Endothelial cell of umbilical vein (primary cell): ENCODE results near the gene MYBBP1A. TPM values are rescaled to one million over a fixed set of nuclear protein-coding genes. Genes with fewer than 3 reads are reported as not detected.

Source experiments
- BruUV-seq: library from RNA; stranded (reverse); fragments of 400-500 nt; replicated peaks from 2 replicates; lab custom pipeline; 2021; lab: Mats Ljungman, UMichigan
- CTCF ChIA-PET: fragments of 300-600, 350-600 bp; sonication (Branson Sonifier 250); formaldehyde crosslinking; loops from one replicate; lab custom pipeline; 2021; ENCODE audit warnings: antibody characterized with exemption, inconsistent platforms; lab: Charles Lee
- POLR2A ChIA-PET: fragments of 300-600, 350-600 bp; sonication (Branson Sonifier 250); formaldehyde crosslinking; loops from one replicate; lab custom pipeline; 2021; ENCODE audit warnings: antibody characterized with exemption, inconsistent platforms; lab: Charles Lee
- DNase-seq: peaks from one replicate; pipeline ENCODE4 v3.0.0-alpha.2; 2011; ENCODE audit warnings: low read depth, low spot score
- FAIRE-seq: peaks from 2 replicates; lab custom pipeline; 2011; peaks lifted over from hg19 to GRCh38; lab: Jason Lieb, UNC
- H2AFZ ChIP-seq: 2 replicates; pipeline ENCODE4 v1.6.0; 2012; ENCODE audit warnings: low read depth, low read length, control low read depth, inconsistent platforms
- H3K27ac ChIP-seq: 2 replicates; pipeline ENCODE4 v1.5.1; 2011; ENCODE audit warnings: low read depth, mild to moderate bottlenecking, control low read depth, low read length, moderate library complexity; ENCODE audit not compliant: insufficient read depth
- H3K27me3 ChIP-seq, 2 experiments: 2 replicates each; pipeline versions ENCODE4 v1.6.0 to v1.6.1; 2011; ENCODE audit warnings: low read length in 2 of 2, mixed read lengths in 1 of 2; ENCODE audit not compliant: control insufficient read depth in 2 of 2, insufficient read depth in 2 of 2
- H3K36me3 ChIP-seq, 2 experiments: 2 replicates in 1 of 2; 3 replicates in 1 of 2; pipeline ENCODE4 v1.5.1; 2011; ENCODE audit warnings: low read length in 2 of 2, mild to moderate bottlenecking in 1 of 2, moderate library complexity in 1 of 2; ENCODE audit not compliant: control insufficient read depth in 2 of 2, insufficient read depth in 2 of 2; ENCODE audit errors: extremely low read depth in 1 of 2
- H3K4me1 ChIP-seq: 3 replicates; pipeline ENCODE4 v1.5.1; 2011; ENCODE audit warnings: mild to moderate bottlenecking, low read length; ENCODE audit not compliant: control insufficient read depth, insufficient read depth; ENCODE audit errors: extremely low read depth
- H3K4me2 ChIP-seq: 2 replicates; pipeline ENCODE4 v1.6.1; 2011; ENCODE audit warnings: low read length, control low read depth, mixed read lengths; ENCODE audit not compliant: insufficient read depth
- H3K4me3 ChIP-seq, 3 experiments: fragments of 200-600 bp in 1 of 3; sonication (generic), shearing (Covaris generic) in 1 of 3; replicated peaks in 1 of 3; 2 replicates each; pipeline ENCODE4 v1.5.1; 2011 to 2016; ENCODE audit warnings: control low read depth in 3 of 3, low read length in 3 of 3, mild to moderate bottlenecking in 2 of 3, inconsistent platforms in 1 of 3, low read depth in 1 of 3, moderate library complexity in 1 of 3; ENCODE audit not compliant: insufficient read depth in 1 of 3
- H3K79me2 ChIP-seq: 2 replicates; pipeline ENCODE4 v1.6.0; 2012; ENCODE audit warnings: low read length, inconsistent platforms; ENCODE audit not compliant: control insufficient read depth, insufficient read depth
- H3K9ac ChIP-seq: replicated peaks from 2 replicates; pipeline ENCODE3; 2011; ENCODE audit warnings: low read length, control low read depth; ENCODE audit not compliant: insufficient read depth; ENCODE audit errors: extremely low read depth
- H3K9me1 ChIP-seq: replicated peaks from 3 replicates; pipeline ENCODE4 v1.6.0; 2011; ENCODE audit warnings: mild to moderate bottlenecking, low read length; ENCODE audit not compliant: control insufficient read depth, insufficient read depth; ENCODE audit errors: extremely low read depth
- H3K9me3 ChIP-seq: replicated peaks from 2 replicates; pipeline ENCODE4 v1.5.1; 2012; ENCODE audit warnings: low read length, inconsistent platforms; ENCODE audit not compliant: control insufficient read depth, insufficient read depth
- H4K20me1 ChIP-seq: replicated peaks from 2 replicates; pipeline ENCODE3; 2011; ENCODE audit warnings: mild to moderate bottlenecking, low read length; ENCODE audit not compliant: control insufficient read depth, insufficient read depth; ENCODE audit errors: extremely low read depth
- EZH2 ChIP-seq: IDR thresholded peaks from 2 replicates; pipeline ENCODE4 v1.6.1; 2012; ENCODE audit warnings: borderline replicate concordance, low read depth, mild to moderate bottlenecking, moderate library complexity, low read length, inconsistent platforms; ENCODE audit not compliant: severe bottlenecking
- GATA2 ChIP-seq: IDR thresholded peaks from 2 replicates; pipeline ENCODE4 v1.7.0; 2011; ENCODE audit warnings: low read depth, mild to moderate bottlenecking, moderate library complexity, mixed read lengths, low read length; ENCODE audit not compliant: insufficient read length, insufficient read depth
- MYC ChIP-seq: IDR thresholded peaks from one replicate; pipeline ENCODE4 v1.6.1; 2011; ENCODE audit warnings: mild to moderate bottlenecking, low read depth, low read length
- POLR2A ChIP-seq: IDR thresholded peaks from 2 replicates; pipeline ENCODE4 v1.6.1; 2012; ENCODE audit warnings: low read depth, mild to moderate bottlenecking, control low read depth, low read length
- POLR2AphosphoS5 ChIP-seq: IDR thresholded peaks from 2 replicates; pipeline ENCODE4 v1.6.1; 2012; ENCODE audit warnings: low read depth, mild to moderate bottlenecking, control low read depth, low read length, moderate library complexity; ENCODE audit not compliant: insufficient read depth
- dilution Hi-C: fragments of 300-500 bp; cut with MboI; formaldehyde crosslinking; loops from one replicate; pipeline ENCODE4 v1.15.0; 2019; ENCODE audit warnings: low sequenced_read_pairs; ENCODE audit not compliant: extremely low pct_ligation_motif_present
- intact Hi-C: fragments of 100-400 bp; cut with micrococcal nuclease; formaldehyde crosslinking; loops from one replicate; pipeline ENCODE4 v1.10.0; 2022
- polyA plus RNA-seq, 4 experiments: library from polyadenylated mRNA; depleted of rRNA in 3 of 4; stranded (reverse) in 3 of 4; unstranded in 1 of 4; fragments of >200 nt; gene quantifications; 2 replicates each; pipeline versions ENCODE4 v1.2.1 to v1.2.3, GENCODE V29; 2011 to 2012; ENCODE audit warnings: missing spikeins in 1 of 4
- total RNA-seq: library from RNA; stranded (reverse); gene quantifications from 2 replicates; pipeline ENCODE4 v1.2.3, GENCODE V29; 2021
- TF ChIP-seq, protein P1 (sequence below), 2 donors: IDR thresholded peaks; 1 replicate in 1 of 2; 2 replicates in 1 of 2; pipeline ENCODE4 v1.5.1; 2011; ENCODE audit warnings: low read length in 2 of 2, mild to moderate bottlenecking in 2 of 2, moderate library complexity in 2 of 2, control low read depth in 1 of 2, inconsistent platforms in 1 of 2, low read depth in 1 of 2; ENCODE audit not compliant: insufficient read depth in 1 of 2; ENCODE audit errors: extremely low read depth in 1 of 2

Gene MYBBP1A
- total and polyA plus RNA-seq, 2 donors (not counting 3 experiments of a cell fraction or from before 2014, with no cell fraction given): 26.8 to 79.2 TPM

DNA sequence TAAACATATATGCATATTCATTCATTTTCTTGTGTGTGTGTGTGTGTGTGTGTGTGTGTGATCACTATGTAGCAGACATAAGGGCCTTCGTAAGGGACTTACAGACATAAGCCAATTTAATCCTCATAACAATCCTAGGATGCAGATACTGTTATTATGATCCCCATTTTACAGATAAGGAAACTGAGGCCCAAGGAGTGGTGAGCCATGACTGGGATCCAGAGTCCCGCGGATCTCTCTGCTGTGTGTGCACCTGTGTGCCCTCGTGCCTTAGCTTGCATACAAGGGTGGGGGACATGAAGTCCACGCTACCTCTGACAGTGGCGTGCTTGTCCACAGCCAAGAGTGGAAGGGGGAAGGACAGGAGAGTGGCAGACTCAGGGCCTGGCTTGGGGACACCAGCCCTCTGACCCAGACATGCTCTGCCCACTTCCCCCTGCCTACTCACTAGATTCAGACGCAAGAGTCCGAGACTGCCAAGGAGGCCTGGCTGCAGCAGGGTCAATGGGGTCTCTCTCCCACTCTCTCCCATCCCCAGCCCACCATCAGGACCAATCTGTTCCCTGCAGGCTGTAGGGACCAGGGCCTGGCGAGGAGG is 19.4 kb upstream of the MYBBP1A start:
- Histone ChIP-seq H3K4me2 (no peak overlapping the region), H2AFZ (no peak overlapping the region), H3K36me3 (no peaks in the 10 kb centered on the region), H3K4me1 (no peaks in the 10 kb centered on the region), H3K9me1 (no peaks in the 10 kb centered on the region), H3K9me3 (no peaks in the 10 kb centered on the region), H3K4me3 (no peak overlapping the region), H3K79me2 (no peaks in the 10 kb centered on the region), H3K9ac (no peak overlapping the region), H3K27ac (no peak overlapping the region), H4K20me1 (no peaks in the 10 kb centered on the region), H3K27me3 (peaks cover 0 to 7% of the 10 kb centered on the region in 2 experiments)
- BruUV-seq: no TSS peak
- POLR2A ChIA-PET: interaction anchor here (0.7 kb wide), 1 partner anchor 52 kb away, joined by 3 read pairs; no protein-coding TSS in a partner anchor
- intact Hi-C loops (no loop called here), dilution Hi-C loops (no loop called here)
- TF ChIP-seq MYC: no peak
- no peak for TF ChIP-seq POLR2AphosphoS5
- no peak for TF ChIP-seq GATA2
- TF ChIP-seq EZH2: no peak
- TF ChIP-seq POLR2A: no peak
- TF ChIP-seq, protein P1, sequence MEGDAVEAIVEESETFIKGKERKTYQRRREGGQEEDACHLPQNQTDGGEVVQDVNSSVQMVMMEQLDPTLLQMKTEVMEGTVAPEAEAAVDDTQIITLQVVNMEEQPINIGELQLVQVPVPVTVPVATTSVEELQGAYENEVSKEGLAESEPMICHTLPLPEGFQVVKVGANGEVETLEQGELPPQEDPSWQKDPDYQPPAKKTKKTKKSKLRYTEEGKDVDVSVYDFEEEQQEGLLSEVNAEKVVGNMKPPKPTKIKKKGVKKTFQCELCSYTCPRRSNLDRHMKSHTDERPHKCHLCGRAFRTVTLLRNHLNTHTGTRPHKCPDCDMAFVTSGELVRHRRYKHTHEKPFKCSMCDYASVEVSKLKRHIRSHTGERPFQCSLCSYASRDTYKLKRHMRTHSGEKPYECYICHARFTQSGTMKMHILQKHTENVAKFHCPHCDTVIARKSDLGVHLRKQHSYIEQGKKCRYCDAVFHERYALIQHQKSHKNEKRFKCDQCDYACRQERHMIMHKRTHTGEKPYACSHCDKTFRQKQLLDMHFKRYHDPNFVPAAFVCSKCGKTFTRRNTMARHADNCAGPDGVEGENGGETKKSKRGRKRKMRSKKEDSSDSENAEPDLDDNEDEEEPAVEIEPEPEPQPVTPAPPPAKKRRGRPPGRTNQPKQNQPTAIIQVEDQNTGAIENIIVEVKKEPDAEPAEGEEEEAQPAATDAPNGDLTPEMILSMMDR (IDR thresholded peaks at IDR 0.05; ENCODE audit: extremely low read depth in 1 of 2, insufficient read depth in 1 of 2, low read depth in 1 of 2, low read length in 2 of 2): no peak
- no peak for DNase-seq
- FAIRE-seq: no peak
- CTCF ChIA-PET: interaction anchor here (0.5 to 1.3 kb wide), 2 partner anchors 8 to 113 kb away, joined by 3 to 7 read pairs; no protein-coding TSS in a partner anchor
